ENCODE measurements around the gene C16orf78.
A peak's percentile ranks its signal among the peaks of the same experiment; 100 is the strongest.
"Not testable (repeated sequence)": the region's sequence is repeated elsewhere in the genome, so short reads cannot be mapped to it uniquely, and the experiment has no call there.

Gene C16orf78

DNA sequence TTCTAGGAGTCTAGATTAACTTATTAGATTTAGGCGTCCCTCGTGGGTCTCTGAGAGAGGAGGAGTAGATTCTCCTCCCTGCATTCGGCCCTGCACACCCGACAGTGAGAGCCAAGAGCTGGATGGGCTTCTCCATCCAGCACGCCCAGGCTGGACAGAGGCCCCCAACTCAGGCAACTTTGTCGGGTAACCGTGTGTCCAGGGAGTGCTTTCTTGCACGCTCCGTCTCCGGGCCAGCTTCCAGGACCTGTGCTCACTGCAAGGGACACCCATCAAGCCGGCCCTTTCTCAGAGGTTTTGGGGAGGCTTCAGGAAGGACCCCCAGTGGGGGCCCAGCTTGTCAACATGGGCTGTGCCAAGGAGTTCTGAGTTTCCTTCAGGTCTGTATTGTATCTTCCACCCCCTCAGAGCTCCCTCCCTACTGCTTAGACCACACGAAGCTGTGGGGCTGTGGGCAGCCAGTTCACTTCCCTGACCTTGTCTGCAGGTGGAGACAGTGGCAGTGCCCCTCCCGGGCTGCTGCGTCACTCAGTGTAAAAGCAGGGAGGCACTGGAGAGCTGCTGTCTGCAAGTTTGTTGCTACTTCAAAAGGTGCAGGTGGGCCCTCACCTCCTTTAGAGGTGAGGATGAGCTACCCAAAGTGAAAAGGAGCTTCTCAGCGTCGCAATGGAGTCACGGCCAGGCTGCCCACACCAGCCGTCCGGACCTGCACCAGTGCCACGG, 24.0 kb upstream of the C16orf78 start:
- DNase-seq (ENCODE audit: low read depth), result no peak

DNA sequence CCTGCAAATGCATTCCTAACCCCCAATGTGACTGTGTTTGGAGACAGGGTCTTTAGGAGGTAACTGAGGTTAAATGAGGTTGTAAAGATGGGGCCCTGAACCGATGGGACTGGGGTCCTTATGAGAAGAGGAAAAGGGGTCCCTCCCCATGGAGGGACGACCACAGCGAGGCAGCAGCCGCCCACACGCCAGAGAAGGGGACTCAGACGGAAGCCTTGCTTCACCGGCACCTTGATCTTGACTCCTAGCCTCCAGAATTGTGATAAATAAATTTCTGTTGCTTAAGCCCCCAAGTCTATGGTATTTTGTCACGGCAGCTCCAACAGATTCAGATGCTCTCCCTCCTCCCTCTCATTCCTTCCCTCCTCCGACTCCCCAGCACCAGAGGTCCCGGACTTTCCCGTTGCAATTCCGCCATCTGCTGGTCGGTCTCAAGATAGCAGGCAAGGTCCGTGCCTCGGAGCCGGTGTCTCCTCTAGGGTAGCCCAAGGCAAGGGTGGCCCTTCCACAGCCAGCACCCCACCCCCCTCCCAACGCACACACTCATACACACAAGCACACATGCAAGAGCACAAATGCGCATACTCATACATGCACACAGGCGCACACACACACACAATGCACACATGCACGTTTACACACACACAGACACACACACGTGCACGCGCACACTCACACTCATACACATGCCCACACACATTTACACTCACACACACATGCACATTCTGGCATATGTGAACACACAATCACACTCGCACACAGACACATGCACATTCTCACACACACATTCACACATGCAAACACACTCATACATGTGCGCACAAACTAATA, 23.1 kb upstream of the C16orf78 start:
- DNase-seq (ENCODE audit: low read depth), result peak; percentile 12

DNA sequence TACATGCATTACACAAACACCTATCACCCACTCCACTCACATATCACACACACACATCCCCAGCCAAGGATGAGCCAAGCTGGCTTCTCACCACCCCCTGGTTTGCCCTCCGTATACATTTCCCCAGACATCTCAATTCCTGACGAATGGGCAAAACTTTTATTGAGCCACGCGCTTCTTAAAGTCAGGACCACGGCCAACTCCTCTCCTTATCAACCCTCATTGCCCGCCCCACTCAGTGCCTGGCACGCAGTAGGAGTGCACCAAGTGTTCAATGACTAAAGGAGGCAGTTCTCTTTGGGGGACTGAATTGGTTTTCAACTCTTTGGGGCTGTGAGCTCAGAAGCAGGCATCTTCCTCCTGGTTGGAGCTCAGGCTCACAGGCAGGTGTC, 22.5 kb upstream of the C16orf78 start:
- DNase-seq (ENCODE audit: low read depth), result no peak

DNA sequence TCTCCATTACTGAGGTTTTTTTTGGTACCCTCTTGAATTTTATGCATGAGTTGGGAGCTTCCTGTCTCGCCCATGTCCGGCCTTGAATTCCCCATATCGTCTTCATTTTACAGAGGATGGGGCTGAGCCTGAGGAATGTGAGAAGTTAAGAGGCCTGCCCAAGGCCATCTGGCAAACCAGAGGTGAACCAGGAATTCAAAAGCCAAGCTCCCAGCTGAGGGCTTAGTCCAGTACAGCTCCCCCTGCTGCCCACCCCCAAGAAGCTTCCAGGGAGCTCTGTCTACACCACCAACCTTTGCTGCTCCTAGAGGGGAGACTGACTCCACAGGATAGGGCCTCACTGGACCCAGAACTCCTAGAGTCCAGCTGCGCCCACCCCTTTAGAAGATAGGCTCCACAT, 20.7 kb upstream of the C16orf78 start:
- no peak for DNase-seq (ENCODE audit: low read depth)

DNA sequence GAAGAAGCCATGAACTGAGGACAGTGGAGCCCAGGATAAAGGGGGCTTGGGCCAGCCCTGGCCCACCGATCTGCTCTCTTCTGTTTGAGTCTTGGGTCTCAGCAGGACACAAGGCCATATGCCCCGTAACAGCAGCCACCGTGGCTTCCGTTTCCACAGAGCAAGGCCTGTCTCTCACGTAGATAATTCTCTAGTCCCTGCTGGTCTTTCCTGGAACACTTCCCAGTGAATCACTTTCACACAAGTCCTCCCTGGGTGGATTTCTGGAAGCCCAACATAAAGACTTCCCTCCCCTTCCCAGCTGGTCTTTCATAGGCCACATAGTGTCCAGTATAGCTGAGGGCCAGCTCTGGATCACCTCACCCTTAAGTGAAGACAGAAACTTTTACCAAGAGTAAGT, 19.9 kb upstream of the C16orf78 start:
- no peak for DNase-seq (ENCODE audit: low read depth)

DNA sequence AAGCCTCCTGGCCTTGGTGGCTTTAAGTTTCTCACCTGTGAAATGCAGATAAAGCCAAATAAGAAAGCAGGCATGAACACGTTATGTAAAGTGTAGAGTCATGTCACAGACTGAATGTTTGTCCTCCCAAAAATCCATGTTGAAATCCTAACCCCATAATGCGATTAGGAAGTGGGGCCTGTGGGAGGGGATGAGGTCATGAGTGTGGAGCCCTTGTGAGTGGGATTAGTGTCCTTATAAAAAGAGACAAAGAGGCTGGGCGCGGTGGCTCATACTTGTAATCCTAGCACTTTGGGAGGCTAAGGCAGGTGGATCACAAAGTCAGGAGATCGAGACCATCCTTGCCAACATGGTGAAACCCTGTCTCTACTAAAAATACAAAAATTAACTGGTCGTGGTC, 19.5 kb upstream of the C16orf78 start:
- no peak for DNase-seq (ENCODE audit: low read depth)

DNA sequence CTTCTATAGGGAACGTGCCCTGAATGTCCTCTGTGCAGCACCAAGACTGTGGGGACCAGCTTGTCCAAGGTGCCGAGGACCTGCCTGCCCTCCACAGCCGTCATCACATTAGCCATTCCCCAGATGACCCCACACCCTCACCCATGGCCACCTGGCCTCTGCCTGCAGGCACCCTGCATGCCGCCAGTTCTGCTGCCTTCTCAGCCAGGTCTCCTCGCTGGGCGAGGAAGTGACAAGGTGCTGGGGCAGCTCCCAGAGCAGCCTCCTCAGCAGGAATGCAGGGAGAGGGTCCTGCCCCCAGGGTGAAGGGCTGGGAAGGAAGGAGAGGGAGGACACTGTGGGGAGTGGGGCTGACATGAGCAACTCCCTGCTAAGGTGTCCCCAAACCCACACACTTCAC, 18.6 kb upstream of the C16orf78 start:
- DNase-seq (ENCODE audit: low read depth), result no peak

DNA sequence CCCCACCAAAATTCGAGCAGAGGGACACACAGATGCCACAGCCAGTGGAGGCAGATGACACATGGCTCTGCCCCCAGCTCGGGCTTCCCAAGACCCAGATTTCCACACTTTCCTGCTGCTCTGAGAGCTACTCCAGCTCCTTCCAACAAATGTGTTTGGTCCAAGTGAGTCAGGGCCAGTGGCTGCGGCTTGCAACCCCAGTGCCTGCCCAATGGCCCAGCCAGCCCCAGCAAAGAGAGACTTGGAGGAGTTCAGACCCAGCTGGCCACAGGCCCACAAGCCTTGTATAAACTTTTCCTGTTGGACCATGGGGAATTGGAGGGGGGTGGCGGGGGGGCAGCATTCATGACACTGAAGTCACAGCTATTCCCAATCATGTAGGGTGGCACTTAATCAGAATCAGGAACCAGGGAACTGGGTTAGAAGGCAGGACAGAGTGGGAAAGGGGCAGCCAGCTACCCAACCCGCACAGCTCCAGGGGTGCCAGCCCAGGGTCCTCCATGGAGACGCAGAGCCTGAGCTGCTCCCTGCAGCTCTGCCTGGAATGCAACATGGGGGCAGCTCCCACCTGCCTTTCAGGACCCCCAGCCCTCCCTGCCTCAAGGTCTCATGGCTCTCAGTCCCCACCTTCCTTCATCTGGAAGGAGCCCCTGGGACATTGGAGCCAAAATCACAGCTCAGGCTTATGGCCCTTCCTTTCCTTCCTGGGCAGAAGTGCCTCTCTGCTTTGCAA, 17.5 kb upstream of the C16orf78 start:
- no peak for DNase-seq (ENCODE audit: low read depth)

DNA sequence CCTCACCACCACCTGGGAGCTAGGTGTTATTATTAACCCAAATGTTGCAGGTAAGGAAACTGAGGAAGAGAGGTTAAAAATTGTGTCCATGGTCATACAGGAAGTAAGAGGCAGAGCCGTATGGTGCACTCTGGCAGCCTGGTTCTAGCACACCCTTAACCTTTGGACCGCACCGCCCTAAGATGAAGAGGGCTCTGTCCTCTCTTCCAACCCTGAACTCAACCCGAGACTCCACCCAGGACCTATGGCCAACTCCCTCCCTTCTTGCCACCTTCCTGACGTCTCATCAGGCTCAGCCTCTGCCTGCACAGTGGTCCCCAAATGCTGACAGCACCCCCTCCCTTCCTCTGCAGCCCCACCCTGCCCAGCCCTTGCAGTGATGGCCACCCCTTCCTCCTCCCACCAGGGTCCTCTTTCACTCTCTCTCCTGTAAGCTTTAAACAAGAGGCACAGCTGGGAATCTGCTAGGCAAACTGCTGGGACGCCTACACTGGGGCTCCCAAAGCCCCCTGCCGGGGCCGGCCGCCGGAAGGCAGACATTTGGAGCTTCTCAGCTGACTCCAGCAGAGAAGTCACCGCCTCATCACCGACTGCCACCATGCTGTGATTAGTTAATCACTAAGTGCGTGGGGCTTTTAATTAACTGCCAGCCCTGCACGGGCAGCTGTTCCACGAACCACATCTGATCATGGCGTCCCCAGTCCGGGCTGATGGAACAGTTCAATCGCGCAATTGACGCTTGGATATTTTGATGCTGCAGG, 16.7 kb upstream of the C16orf78 start:
- DNase-seq (ENCODE audit: low read depth), result no peak

DNA sequence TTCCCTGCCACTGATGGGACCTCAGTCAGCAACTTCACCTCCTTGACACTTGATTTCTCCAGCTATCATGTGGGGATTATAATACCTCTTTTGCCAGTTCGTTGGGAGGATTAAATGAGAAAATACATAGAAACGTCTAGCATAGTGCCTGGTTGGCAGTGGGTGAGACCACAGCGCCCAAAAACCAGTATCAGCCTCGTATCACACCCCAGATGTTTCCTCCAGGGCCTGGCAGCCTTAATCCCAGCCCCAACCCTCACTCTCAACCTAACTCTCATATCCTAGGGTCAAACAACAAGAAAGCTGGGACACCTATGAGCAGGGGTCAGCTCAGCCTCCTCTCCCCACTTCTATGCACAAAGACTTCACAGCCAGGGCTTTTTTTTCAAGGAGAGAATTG, 14.0 kb upstream of the C16orf78 start:
- DNase-seq (ENCODE audit: low read depth), result no peak

DNA sequence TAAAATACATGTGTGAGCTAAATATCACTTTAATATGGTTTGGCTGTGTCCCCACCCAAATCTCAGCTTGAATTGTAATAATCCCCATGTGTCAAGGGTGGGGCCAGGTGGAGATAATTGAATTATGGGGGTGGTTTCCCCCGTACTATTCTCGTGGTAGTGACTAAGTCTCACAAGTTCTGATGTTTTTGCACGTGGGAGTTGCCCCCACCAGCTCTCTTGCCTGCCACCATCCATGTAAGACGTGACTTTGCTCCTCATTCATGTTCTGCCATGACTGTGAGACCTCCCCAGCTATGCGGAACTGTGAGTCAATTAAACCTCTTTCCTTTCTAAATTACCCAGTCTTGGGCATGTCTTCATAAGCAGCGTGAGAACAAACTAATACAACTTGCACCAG, 11.9 kb upstream of the C16orf78 start:
- DNase-seq (ENCODE audit: low read depth), result not testable (repeated sequence)

DNA sequence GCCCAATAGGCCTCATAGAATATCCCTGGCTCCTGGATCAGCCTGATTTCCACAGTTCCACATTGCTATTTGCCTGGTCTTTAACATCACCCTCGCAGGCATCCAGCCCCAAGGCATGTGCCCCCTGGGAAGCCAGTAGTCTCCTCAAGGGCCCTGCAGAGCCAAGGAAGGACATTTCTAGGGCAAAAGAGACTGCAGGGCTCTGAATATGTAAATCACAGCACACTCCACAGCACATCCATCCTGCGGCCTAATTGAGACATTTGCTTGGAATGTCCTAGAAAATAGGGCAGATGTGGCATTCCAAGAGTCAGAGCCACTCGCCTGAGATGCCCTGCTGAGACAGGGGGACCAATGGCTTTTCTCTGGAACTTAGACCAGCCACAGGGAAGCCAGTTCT, 11.4 kb upstream of the C16orf78 start:
- DNase-seq (ENCODE audit: low read depth), result no peak

DNA sequence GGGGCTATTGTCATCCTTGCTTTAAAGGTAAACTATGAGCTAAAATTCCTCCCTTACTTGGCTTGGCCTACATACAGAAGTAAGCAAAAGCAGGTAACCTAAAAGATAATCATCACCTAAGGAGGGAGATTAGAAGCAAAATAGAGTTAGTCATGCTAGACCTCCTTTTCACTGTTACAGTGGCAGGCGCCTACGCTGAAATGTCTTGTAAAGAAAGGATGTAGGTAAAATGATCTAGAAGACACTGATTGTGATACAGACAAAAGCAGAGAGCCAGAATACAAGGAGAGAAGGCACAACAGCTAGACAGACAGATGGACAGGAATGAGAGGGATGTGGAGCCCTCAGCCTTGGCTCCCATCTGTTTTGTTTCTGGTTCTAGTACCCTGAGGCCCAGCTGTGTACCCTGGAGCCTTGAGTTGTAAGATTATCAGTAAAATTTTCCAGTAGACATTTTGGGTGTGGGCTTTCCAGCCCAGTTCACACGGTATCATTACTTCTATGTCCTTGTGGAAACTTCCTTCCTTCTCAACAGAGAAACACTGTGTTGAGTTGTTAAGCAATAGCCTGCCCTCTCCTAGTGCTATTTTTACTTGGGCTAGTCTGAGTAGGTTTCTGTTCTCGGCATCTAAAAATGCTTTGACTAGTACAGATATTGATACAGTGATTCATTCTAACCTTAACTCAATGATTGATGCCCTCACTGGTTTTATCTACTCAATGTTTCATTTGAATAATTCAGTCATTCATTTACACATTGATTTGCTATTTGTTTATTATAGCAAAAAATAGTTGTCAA, 7.7 kb upstream of the C16orf78 start:
- DNase-seq (ENCODE audit: low read depth), result no peak

DNA sequence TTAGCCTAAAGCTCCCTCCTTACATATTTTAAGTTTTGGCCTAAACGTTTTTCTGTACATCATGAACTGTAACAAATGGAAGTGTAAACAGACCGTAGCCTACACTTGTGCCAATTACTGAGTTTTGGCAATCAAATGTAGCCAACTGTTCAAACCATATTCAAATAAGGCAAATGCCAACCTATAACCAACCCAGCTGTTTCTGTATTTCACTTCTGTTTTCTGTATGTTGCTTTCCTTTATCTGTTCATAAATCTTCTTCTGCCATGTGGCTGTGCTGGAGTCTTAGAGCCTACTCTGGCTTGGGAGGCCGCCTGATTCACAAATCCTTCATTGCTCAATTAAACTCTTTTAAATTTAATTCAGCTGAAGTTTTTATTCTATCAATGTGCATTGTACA, 6.9 kb upstream of the C16orf78 start:
- no peak for DNase-seq (ENCODE audit: low read depth)

DNA sequence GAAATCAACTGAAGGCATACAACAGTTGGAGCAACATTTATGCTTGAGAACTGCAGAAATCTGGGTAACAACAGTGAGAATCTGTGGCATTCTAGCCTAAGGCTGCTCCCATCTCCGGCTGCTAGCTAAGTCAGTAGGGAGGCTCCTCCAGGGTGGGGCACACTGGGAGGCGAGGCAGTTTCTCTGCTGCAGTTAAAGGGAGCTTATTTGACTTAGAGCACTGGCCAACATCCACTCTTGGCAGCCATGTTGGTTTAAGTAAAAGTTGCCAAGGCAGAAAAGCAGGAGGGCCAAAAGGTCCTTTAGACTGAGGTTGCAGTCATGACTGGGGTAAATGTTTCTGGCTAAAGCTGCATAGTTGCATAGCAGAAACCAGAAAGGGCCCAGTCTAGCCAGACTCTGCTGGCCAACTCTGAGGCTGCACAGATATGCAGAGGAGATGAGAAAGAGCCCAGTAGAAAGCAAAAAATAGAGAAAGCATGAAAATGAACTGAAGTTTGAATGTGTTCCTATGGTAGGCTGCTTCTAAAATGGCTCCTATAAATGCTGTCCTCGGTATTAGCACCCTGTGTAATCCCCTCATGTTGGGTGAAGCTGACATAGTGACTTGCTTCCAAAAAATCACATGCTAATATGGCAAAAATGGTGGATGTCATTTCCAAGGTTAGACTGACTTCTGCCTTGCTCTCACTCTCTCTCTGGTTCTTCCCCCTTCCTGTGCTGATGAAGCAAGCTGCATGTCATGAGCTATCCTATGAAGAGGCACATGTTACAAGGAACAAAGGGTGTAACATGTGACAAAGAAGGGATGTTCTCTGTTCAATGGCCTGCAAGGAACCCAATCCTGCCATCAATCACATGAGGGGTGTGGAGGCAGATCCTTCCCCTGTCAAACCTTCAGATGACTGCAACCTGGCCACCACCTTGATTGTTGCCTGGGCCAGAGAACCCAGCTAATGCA, 3.7 kb upstream of the C16orf78 start:
- no peak for DNase-seq (ENCODE audit: low read depth)

DNA sequence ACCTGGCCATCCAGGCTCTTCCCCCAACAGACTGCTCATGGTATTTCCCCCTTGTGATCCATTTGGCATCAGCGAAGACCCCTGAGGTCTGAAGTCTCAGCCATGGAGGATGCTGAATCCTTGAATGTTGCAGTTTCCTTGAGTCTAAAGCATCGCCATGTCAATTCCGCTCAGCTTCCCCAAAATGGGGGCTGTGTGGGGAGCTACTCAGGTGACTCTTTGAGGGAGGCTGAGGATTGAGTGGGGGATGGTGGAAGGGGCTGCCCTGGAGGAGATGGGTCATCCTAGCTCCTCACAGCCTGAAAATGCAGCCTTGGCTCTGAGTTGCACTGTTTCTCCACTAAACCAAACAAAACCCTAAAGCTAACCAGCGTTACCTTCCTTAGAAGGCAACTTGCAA, 2.6 kb downstream of the C16orf78 start:
- DNase-seq (ENCODE audit: low read depth), result no peak

DNA sequence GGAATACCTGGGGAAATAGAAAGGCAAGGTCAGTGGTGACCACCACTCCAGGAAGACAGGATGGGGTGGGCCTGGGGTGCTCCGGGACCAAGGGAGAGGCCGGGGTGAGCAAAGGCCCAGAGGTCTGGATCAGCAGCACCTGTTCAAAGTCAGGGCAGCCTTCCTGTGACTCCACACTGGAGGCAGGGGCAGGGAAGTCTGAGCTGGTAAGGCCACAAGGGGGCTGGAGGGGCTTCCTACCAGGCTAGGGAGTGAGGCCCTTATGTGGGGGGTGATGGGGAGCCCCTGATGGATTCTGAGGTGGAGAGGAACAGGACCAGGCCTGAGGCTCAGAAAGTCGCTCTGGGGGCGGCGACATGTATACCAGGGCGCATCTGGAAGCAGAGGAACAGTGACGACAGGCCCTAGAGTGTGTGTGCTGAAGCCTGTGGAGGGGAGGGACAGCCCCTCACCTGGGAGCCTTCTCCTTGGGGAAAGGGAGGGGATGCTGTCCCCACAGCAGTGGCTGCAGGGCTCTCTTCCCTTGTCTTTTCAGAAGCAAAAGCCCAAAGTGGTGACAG, 3.7 kb downstream of the C16orf78 start:
- DNase-seq (ENCODE audit: low read depth), result no peak

DNA sequence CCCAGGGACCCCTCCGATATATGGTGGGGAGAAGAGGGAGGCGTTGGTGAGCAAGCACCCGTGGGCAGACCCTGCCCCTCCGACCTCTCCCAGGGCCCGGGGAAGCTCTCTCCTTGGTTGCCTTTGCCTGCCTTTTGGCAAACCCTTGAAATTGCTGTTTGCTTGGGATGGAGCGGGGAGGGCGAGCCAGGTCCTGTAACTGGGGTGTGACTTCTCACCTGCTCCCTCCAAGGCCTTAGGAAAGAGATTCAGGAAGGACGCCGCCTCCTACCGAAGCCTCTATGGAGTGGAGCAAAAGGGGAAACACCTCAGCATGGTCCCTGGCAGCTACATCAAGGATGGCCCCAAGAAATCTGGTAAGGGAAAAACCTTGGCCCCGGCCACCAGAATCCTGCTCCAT, 4.6 kb downstream of the C16orf78 start:
- DNase-seq (ENCODE audit: low read depth), result no peak

DNA sequence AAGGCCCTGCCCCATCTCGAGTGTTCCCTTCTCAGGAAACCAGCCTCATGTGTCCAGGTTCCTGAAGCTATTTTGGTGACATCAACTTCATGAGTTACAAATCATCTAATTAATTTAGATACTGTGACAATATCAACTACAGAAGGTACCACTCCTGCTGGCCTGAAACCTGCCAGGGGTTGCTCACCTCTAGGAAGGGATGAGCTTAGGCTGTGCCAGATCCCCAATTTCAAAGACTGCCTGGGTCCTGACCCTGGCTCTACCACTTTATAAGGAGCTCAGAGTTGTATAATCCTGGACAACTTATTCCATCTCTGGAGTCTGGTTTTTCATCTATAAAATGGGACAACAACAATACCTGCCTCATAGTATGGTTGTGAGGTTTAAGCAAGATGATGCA, 5.2 kb downstream of the C16orf78 start:
- no peak for DNase-seq (ENCODE audit: low read depth)

DNA sequence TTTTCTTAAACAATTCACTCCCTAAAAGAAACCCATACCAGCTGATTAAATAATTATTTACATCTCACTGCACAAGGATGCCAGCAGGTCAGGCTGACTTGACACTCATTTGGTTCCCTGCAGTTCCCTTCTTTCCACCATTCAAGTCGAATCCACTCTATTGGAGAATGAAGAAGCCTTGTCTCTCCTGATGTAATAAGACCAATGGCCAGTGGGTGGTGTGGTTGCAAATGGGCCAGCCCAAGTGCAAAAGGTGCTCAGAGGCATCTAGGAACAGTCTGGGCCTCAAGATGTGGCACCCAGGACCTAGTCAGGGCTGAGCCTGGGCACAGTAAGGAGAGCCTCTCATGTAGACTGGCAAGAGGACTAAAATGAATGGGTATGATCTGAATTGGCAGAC, 9.3 kb downstream of the C16orf78 start:
- DNase-seq (ENCODE audit: low read depth), result no peak

Data from stromal cell of bone marrow (primary cell).